ENCODE data around the gene LTBP4.
"Not testable (repeated sequence)": the region's sequence is repeated elsewhere in the genome, so short reads cannot be mapped to it uniquely, and the experiment has no call there.

LTBP4 gene

GRCh38 chr19:40601134-40601974, at the start of gene LTBP4:
Gene LTBP4 (plus strand): TSS chr19:40601369. CDS start chr19:40601388, 19 bp downstream.
- peak in 12 of 51 donors; percentile 10 to 62 (median 28) for DNase-seq

GRCh38 chr19:40552848-40553247, 48.3 kb upstream of the LTBP4 start:
- DNase-seq, result no peak

GRCh38 chr19:40553885-40554857, 47.0 kb upstream of the LTBP4 start:
- no peak for DNase-seq

GRCh38 chr19:40555978-40556689, 45.0 kb upstream of the LTBP4 start:
- no peak for DNase-seq

- no peak for DNase-seq
Observed at GRCh38 chr19:40556953-40557530, 44.1 kb upstream of the LTBP4 start.

GRCh38 chr19:40559394-40559793, 41.8 kb upstream of the LTBP4 start:
- DNase-seq, result no peak

GRCh38 chr19:40560092-40560507, 41.1 kb upstream of the LTBP4 start:
- no peak for DNase-seq

GRCh38 chr19:40561947-40562346, 39.2 kb upstream of the LTBP4 start:
- no peak for DNase-seq

- not testable (repeated sequence) for DNase-seq
Observed at GRCh38 chr19:40564535-40564934, 36.6 kb upstream of the LTBP4 start.

- no peak for DNase-seq
Observed at GRCh38 chr19:40565355-40565754, 35.8 kb upstream of the LTBP4 start.

GRCh38 chr19:40565910-40566495, 35.2 kb upstream of the LTBP4 start:
- no peak for DNase-seq

- no peak for DNase-seq
Observed at GRCh38 chr19:40567040-40567749, 34.0 kb upstream of the LTBP4 start.

GRCh38 chr19:40567750-40568494, 33.2 kb upstream of the LTBP4 start:
- DNase-seq, result no peak

- peak; percentile 50 to 98 (median 94) for DNase-seq
Observed at GRCh38 chr19:40570313-40571004, 30.7 kb upstream of the LTBP4 start.

- no peak for DNase-seq
Observed at GRCh38 chr19:40571005-40571318, 30.2 kb upstream of the LTBP4 start.

GRCh38 chr19:40571831-40572495, 29.2 kb upstream of the LTBP4 start:
- DNase-seq, result no peak

- DNase-seq, result no peak
Observed at GRCh38 chr19:40575326-40575725, 25.8 kb upstream of the LTBP4 start.

GRCh38 chr19:40576151-40576584, 25.0 kb upstream of the LTBP4 start:
- no peak for DNase-seq
